ENCODE measurements around the gene BIK.
"Not testable (repeated sequence)": the region's sequence is repeated elsewhere in the genome, so short reads cannot be mapped to it uniquely, and the experiment has no call there.

BIK gene

GRCh38 chr22:43136255-43136654 is 25.7 kb downstream of the BIK start:
- DNase-seq (ENCODE audit: low read depth), result no peak

- DNase-seq (ENCODE audit: low read depth), result no peak
Measured at GRCh38 chr22:43136801-43137200, 26.3 kb downstream of the BIK start.

GRCh38 chr22:43142880-43143562 is 32.5 kb downstream of the BIK start, which contains the start of gene MCAT:
Gene MCAT, minus strand, starts transcription at chr22:43143398. Its CDS starts 50 bp downstream, at chr22:43143348.
- peak; percentile 61 for DNase-seq (ENCODE audit: low read depth)

GRCh38 chr22:43144949-43145348 is 34.4 kb downstream of the BIK start:
- DNase-seq (ENCODE audit: low read depth), result no peak

GRCh38 chr22:43145371-43145770 is 34.8 kb downstream of the BIK start:
- DNase-seq (ENCODE audit: low read depth), result not testable (repeated sequence)

- DNase-seq (ENCODE audit: low read depth), result not testable (repeated sequence)
Measured at GRCh38 chr22:43146332-43146731, 35.8 kb downstream of the BIK start.

GRCh38 chr22:43147821-43148220 is 37.3 kb downstream of the BIK start:
- DNase-seq (ENCODE audit: low read depth), result no peak

GRCh38 chr22:43148581-43148980 is 38.0 kb downstream of the BIK start:
- DNase-seq (ENCODE audit: low read depth), result no peak

GRCh38 chr22:43150731-43151206 is 40.2 kb downstream of the BIK start:
- DNase-seq (ENCODE audit: low read depth), result no peak

- DNase-seq (ENCODE audit: low read depth), result peak; percentile 50
Measured at GRCh38 chr22:43151251-43152002, 40.9 kb downstream of the BIK start, which contains the start of gene TSPO. Gene TSPO, plus strand, starts transcription at chr22:43151559. Its CDS starts 7,680 bp downstream, at chr22:43159239.

- no peak for DNase-seq (ENCODE audit: low read depth)
Measured at GRCh38 chr22:43152003-43152356, 41.4 kb downstream of the BIK start.

GRCh38 chr22:43152357-43153071 is 42.0 kb downstream of the BIK start:
- peak; percentile 35 for DNase-seq (ENCODE audit: low read depth)

- no peak for DNase-seq (ENCODE audit: low read depth)
Measured at GRCh38 chr22:43153899-43154298, 43.3 kb downstream of the BIK start.

- DNase-seq (ENCODE audit: low read depth), result no peak
Measured at GRCh38 chr22:43154887-43155536, 44.5 kb downstream of the BIK start.

GRCh38 chr22:43155789-43156188 is 45.2 kb downstream of the BIK start:
- no peak for DNase-seq (ENCODE audit: low read depth)

- DNase-seq (ENCODE audit: low read depth), result no peak
Measured at GRCh38 chr22:43156413-43156812, 45.9 kb downstream of the BIK start.

GRCh38 chr22:43157874-43158546 is 47.5 kb downstream of the BIK start:
- DNase-seq (ENCODE audit: low read depth), result no peak

GRCh38 chr22:43158778-43159483 is 48.4 kb downstream of the BIK start:
- no peak for DNase-seq (ENCODE audit: low read depth)

- no peak for DNase-seq (ENCODE audit: low read depth)
Measured at GRCh38 chr22:43159484-43160178, 49.1 kb downstream of the BIK start.

- no peak for DNase-seq (ENCODE audit: low read depth)
Measured at GRCh38 chr22:43160497-43161126, 50.1 kb downstream of the BIK start.
